Measurements from ENCODE around the gene FABP1.

Gene FABP1

DNA sequence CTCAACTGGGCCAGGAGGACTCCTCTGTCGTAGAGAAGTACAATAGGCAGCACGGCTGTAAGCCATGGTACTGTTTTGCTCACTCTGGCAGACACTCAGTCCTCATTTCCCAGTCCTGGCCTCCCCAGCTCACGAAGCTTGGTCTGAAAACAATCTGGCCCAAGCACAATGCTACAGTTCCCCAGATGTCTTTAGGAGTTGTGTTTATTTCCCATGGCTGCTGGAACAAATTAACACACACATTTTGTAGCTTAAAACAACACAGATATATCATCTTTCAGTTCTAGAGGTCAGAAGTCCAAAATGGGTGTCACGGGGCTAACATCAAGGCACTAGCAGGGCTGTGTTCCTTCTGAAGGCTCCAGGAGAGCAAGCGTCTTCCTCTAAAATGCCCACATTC lies 13.0 kb downstream of the FABP1 start:
- no CpG with 5 or more reads among the region's 5 CpGs for WGBS, 2 donors (ENCODE audit: extremely low coverage in 2 of 2, insufficient read length in 2 of 2, insufficient replicate concordance in 1 of 2)

DNA sequence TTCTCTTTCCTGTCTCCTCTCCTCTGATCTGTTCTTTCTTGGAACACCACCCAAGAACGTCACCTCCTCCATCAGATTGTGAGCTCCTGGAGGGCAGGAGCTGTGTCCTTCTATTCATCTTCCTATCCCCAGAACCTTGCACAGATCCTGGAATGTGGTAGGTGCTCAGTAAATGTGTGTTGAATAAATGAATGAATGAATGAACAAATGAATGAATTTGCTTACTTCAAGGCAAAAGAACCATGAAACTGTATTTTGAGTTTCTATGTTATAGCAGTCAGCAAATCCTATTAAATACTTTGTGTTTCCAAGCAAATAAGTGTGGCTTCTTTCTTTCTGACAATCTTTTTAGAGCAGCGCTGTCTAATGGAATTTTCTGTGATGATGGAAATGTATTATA lies 14.8 kb downstream of the FABP1 start:
- H3K79me1 ChIP-seq (ENCODE audit: low read depth, low read length) = no peaks in the 10 kb centered on the region
- H3K9me3 ChIP-seq (replicated peaks in 1 of 2; ENCODE audit: control insufficient read depth in 2 of 2, insufficient read depth in 1 of 2, low read depth in 1 of 2, low read length in 2 of 2) = no peaks in the 10 kb centered on the region
- H4K8ac ChIP-seq (ENCODE audit: low read depth, low read length) = no peak overlapping the region
- H2BK12ac ChIP-seq (ENCODE audit: low read length) = no peak overlapping the region
- no peak for DNase-seq (ENCODE audit: low spot score)
- H4K91ac ChIP-seq (ENCODE audit: low read depth, low read length, poor library complexity) = no peak overlapping the region
- H3K4me1 ChIP-seq (ENCODE audit: control insufficient read depth in 2 of 2, insufficient read depth in 1 of 2, low read depth in 1 of 2, low read length in 2 of 2) = peaks cover 0 to 2% of the 10 kb centered on the region in 2 donors
- H2BK5ac ChIP-seq (ENCODE audit: low read length) = no peak overlapping the region
- no CpG with 5 or more reads among the region's 2 CpGs for WGBS, 2 donors (ENCODE audit: extremely low coverage in 2 of 2, insufficient read length in 2 of 2, insufficient replicate concordance in 1 of 2)
- no peak overlapping the region for H3K9ac ChIP-seq (ENCODE audit: low read depth, low read length, poor library complexity)
- H3K4ac ChIP-seq (ENCODE audit: low read length) = no peak overlapping the region
- H2AFZ ChIP-seq (ENCODE audit: low read length) = no peak overlapping the region
- H3K4me2 ChIP-seq (ENCODE audit: insufficient read depth, low read length, poor library complexity, severe bottlenecking) = no peak overlapping the region
- H3K27ac ChIP-seq (replicated peaks; ENCODE audit: low read length) = no peak overlapping the region
- H3K14ac ChIP-seq (ENCODE audit: low read length) = no peak overlapping the region
- H3K27me3 ChIP-seq (ENCODE audit: control insufficient read depth in 3 of 3, insufficient read depth in 3 of 3, low read depth in 1 of 3, low read length in 3 of 3) = no peaks in the 10 kb centered on the region
- H3K4me3 ChIP-seq (ENCODE audit: low read length in 2 of 2) = no peak overlapping the region
- no peak overlapping the region for H2BK15ac ChIP-seq (ENCODE audit: low read length)
- H3K36me3 ChIP-seq (replicated peaks in 1 of 2; ENCODE audit: control insufficient read depth in 2 of 2, insufficient read depth in 2 of 2, low read length in 2 of 2) = no peaks in the 10 kb centered on the region
- H3K18ac ChIP-seq (ENCODE audit: low read length) = no peak overlapping the region
- no peak overlapping the region for H3K23ac ChIP-seq (ENCODE audit: low read depth, low read length, poor library complexity)
- H2BK120ac ChIP-seq (ENCODE audit: low read depth, low read length) = no peak overlapping the region
- no peak overlapping the region for H2AK5ac ChIP-seq (ENCODE audit: low read depth, low read length)

More for the DNA sequence above, 13.0 kb downstream of the FABP1 start:
- H3K27ac ChIP-seq (replicated peaks; ENCODE audit: low read length) = no peak overlapping the region
- no peak overlapping the region for H3K4me2 ChIP-seq (ENCODE audit: insufficient read depth, low read length, poor library complexity, severe bottlenecking)
- no peaks in the 10 kb centered on the region for H3K27me3 ChIP-seq (ENCODE audit: control insufficient read depth in 3 of 3, insufficient read depth in 3 of 3, low read depth in 1 of 3, low read length in 3 of 3)
- H3K9me3 ChIP-seq (replicated peaks in 1 of 2; ENCODE audit: control insufficient read depth in 2 of 2, insufficient read depth in 1 of 2, low read depth in 1 of 2, low read length in 2 of 2) = no peaks in the 10 kb centered on the region
- no peak overlapping the region for H3K23ac ChIP-seq (ENCODE audit: low read depth, low read length, poor library complexity)
- no peak overlapping the region for H3K4ac ChIP-seq (ENCODE audit: low read length)
- no peak for DNase-seq (ENCODE audit: low spot score)
- H4K8ac ChIP-seq (ENCODE audit: low read depth, low read length) = no peak overlapping the region
- peaks cover 0 to 2% of the 10 kb centered on the region in 2 donors for H3K4me1 ChIP-seq (ENCODE audit: control insufficient read depth in 2 of 2, insufficient read depth in 1 of 2, low read depth in 1 of 2, low read length in 2 of 2)
- H2AFZ ChIP-seq (ENCODE audit: low read length) = no peak overlapping the region
- no peak overlapping the region for H2BK5ac ChIP-seq (ENCODE audit: low read length)
- H3K14ac ChIP-seq (ENCODE audit: low read length) = no peak overlapping the region
- no peaks in the 10 kb centered on the region for H3K36me3 ChIP-seq (replicated peaks in 1 of 2; ENCODE audit: control insufficient read depth in 2 of 2, insufficient read depth in 2 of 2, low read length in 2 of 2)
- H4K91ac ChIP-seq (ENCODE audit: low read depth, low read length, poor library complexity) = no peak overlapping the region
- H3K79me1 ChIP-seq (ENCODE audit: low read depth, low read length) = no peaks in the 10 kb centered on the region
- H2BK12ac ChIP-seq (ENCODE audit: low read length) = no peak overlapping the region
- H2BK120ac ChIP-seq (ENCODE audit: low read depth, low read length) = no peak overlapping the region
- no peak overlapping the region for H3K18ac ChIP-seq (ENCODE audit: low read length)
- H2BK15ac ChIP-seq (ENCODE audit: low read length) = no peak overlapping the region
- H3K9ac ChIP-seq (ENCODE audit: low read depth, low read length, poor library complexity) = no peak overlapping the region
- H3K4me3 ChIP-seq (ENCODE audit: low read length in 2 of 2) = no peak overlapping the region
- no peak overlapping the region for H2AK5ac ChIP-seq (ENCODE audit: low read depth, low read length)

DNA sequence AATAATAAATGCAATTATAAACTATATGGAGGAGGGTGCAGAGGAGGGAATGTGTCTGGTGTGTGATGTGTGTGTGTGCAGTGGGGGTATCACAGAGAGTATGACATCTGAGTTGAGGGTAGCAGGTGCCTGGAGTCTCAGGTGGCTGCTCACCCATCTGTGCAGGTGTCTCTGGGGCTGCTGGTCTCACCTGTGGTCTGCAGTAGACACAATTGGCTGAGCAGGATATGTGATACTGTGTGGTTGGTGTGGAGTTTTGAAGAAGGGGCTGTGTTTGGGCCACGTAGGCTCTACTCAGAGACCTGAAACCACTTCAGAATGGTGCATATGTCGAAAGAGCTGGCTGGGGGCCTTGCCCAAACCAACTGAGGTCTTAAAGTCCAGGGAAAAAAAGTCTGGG lies 17.0 kb downstream of the FABP1 start:
- Histone ChIP-seq H3K36me3 (replicated peaks in 1 of 2; ENCODE audit: control insufficient read depth in 2 of 2, insufficient read depth in 2 of 2, low read length in 2 of 2) (no peaks in the 10 kb centered on the region), H3K4me2 (ENCODE audit: insufficient read depth, low read length, poor library complexity, severe bottlenecking) (no peak overlapping the region), H3K27ac (replicated peaks; ENCODE audit: low read length) (no peak overlapping the region), H2BK120ac (ENCODE audit: low read depth, low read length) (no peak overlapping the region), H3K18ac (ENCODE audit: low read length) (no peak overlapping the region), H2AK5ac (ENCODE audit: low read depth, low read length) (no peak overlapping the region), H2AFZ (ENCODE audit: low read length) (no peak overlapping the region), H2BK12ac (ENCODE audit: low read length) (no peak overlapping the region), H2BK15ac (ENCODE audit: low read length) (no peak overlapping the region), H4K8ac (ENCODE audit: low read depth, low read length) (no peak overlapping the region), H3K23ac (ENCODE audit: low read depth, low read length, poor library complexity) (no peak overlapping the region), H3K79me1 (ENCODE audit: low read depth, low read length) (no peaks in the 10 kb centered on the region), H3K4me1 (ENCODE audit: control insufficient read depth in 2 of 2, insufficient read depth in 1 of 2, low read depth in 1 of 2, low read length in 2 of 2) (peaks cover 0 to 2% of the 10 kb centered on the region in 2 donors), H4K91ac (ENCODE audit: low read depth, low read length, poor library complexity) (no peak overlapping the region), H3K4ac (ENCODE audit: low read length) (no peak overlapping the region), H2BK5ac (ENCODE audit: low read length) (no peak overlapping the region), H3K4me3 (ENCODE audit: low read length in 2 of 2) (no peak overlapping the region), H3K9me3 (replicated peaks in 1 of 2; ENCODE audit: control insufficient read depth in 2 of 2, insufficient read depth in 1 of 2, low read depth in 1 of 2, low read length in 2 of 2) (no peaks in the 10 kb centered on the region), H3K9ac (ENCODE audit: low read depth, low read length, poor library complexity) (no peak overlapping the region), H3K14ac (ENCODE audit: low read length) (no peak overlapping the region), H3K27me3 (ENCODE audit: control insufficient read depth in 3 of 3, insufficient read depth in 3 of 3, low read depth in 1 of 3, low read length in 3 of 3) (no peaks in the 10 kb centered on the region)
- no CpG with 5 or more reads among the region's 2 CpGs for whole genome bisulfite sequencing, 2 donors (ENCODE audit: extremely low coverage in 2 of 2, insufficient read length in 2 of 2, insufficient replicate concordance in 1 of 2)
- no peak for DNase-seq (ENCODE audit: low spot score)

DNA sequence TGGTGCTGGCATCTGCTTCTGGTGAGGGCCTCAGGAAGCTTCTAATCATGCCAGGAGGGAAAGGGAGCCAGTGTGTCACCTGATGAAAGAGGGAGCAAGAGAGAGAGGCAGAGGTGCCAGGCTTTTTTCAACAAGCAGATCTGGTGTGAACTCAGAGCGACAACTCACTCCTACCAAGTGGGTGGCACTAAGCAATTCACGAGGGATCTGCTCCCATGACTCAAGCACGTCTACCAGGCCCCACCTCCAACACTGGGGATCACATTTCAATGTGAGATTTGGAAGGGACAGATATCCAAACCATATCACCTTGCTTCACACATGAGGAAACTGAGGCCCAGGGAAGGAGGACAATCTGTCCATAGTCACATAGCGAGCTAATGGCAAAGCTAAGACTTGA lies 19.1 kb downstream of the FABP1 start:
- H2BK15ac ChIP-seq (ENCODE audit: low read length) = no peak overlapping the region
- no peak overlapping the region for H2BK120ac ChIP-seq (ENCODE audit: low read depth, low read length)
- H4K91ac ChIP-seq (ENCODE audit: low read depth, low read length, poor library complexity) = no peak overlapping the region
- no peak overlapping the region for H2BK12ac ChIP-seq (ENCODE audit: low read length)
- no peak overlapping the region for H3K4me3 ChIP-seq (ENCODE audit: low read length in 2 of 2)
- H3K4me1 ChIP-seq (ENCODE audit: control insufficient read depth in 2 of 2, insufficient read depth in 1 of 2, low read depth in 1 of 2, low read length in 2 of 2) = no peaks in the 10 kb centered on the region
- H3K23ac ChIP-seq (ENCODE audit: low read depth, low read length, poor library complexity) = no peak overlapping the region
- H3K9me3 ChIP-seq (replicated peaks in 1 of 2; ENCODE audit: control insufficient read depth in 2 of 2, insufficient read depth in 1 of 2, low read depth in 1 of 2, low read length in 2 of 2) = no peaks in the 10 kb centered on the region
- DNase-seq (ENCODE audit: low spot score) = no peak
- H3K9ac ChIP-seq (ENCODE audit: low read depth, low read length, poor library complexity) = no peak overlapping the region
- H2AK5ac ChIP-seq (ENCODE audit: low read depth, low read length) = no peak overlapping the region
- H3K4me2 ChIP-seq (ENCODE audit: insufficient read depth, low read length, poor library complexity, severe bottlenecking) = no peak overlapping the region
- no peaks in the 10 kb centered on the region for H3K79me1 ChIP-seq (ENCODE audit: low read depth, low read length)
- H2AFZ ChIP-seq (ENCODE audit: low read length) = no peak overlapping the region
- H3K18ac ChIP-seq (ENCODE audit: low read length) = no peak overlapping the region
- H3K36me3 ChIP-seq (replicated peaks in 1 of 2; ENCODE audit: control insufficient read depth in 2 of 2, insufficient read depth in 2 of 2, low read length in 2 of 2) = no peaks in the 10 kb centered on the region
- no peak overlapping the region for H3K14ac ChIP-seq (ENCODE audit: low read length)
- WGBS, 2 donors (ENCODE audit: extremely low coverage in 2 of 2, insufficient read length in 2 of 2, insufficient replicate concordance in 1 of 2) = no CpG with 5 or more reads among the region's 4 CpGs
- no peak overlapping the region for H4K8ac ChIP-seq (ENCODE audit: low read depth, low read length)
- no peaks in the 10 kb centered on the region for H3K27me3 ChIP-seq (ENCODE audit: control insufficient read depth in 3 of 3, insufficient read depth in 3 of 3, low read depth in 1 of 3, low read length in 3 of 3)
- no peak overlapping the region for H2BK5ac ChIP-seq (ENCODE audit: low read length)
- H3K4ac ChIP-seq (ENCODE audit: low read length) = no peak overlapping the region
- no peak overlapping the region for H3K27ac ChIP-seq (replicated peaks; ENCODE audit: low read length)

Data from neuronal stem cell (in vitro differentiated cells).